Activated CD4-positive, alpha-beta T cell treated with anti-CD3 and anti-CD28 coated beads, Interleukin-2, amount 50 U/mL, for 16 hours (primary cell): ENCODE data around the gene CD276.
"Not testable (repeated sequence)": the region's sequence is repeated elsewhere in the genome, so short reads cannot be mapped to it uniquely, and the experiment has no call there.

Experiments
- DNase-seq: peaks from one replicate; pipeline ENCODE4 v3.0.0-alpha.2; 2020

Gene CD276

DNA sequence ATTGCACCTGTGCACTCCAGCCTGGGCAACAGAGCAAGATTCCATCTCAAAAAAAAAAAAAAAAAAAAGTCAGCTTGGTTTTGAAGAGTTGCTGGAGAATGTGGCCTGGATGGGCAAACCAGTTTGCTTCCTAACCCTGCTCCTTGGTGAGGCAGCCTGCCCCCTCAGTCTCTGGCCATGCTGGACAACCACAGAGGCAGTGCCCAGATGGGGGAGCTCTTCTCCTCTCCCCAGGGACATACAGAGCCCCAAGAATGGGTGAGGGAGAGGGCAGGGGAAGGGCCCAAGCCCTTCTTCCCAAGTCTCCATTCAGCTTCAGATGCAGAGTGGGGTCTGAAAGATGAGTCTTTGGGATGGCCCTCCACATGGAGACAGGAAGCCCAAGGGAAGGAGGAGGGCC, 27.9 kb downstream of the CD276 start:
- DNase-seq, result no peak

DNA sequence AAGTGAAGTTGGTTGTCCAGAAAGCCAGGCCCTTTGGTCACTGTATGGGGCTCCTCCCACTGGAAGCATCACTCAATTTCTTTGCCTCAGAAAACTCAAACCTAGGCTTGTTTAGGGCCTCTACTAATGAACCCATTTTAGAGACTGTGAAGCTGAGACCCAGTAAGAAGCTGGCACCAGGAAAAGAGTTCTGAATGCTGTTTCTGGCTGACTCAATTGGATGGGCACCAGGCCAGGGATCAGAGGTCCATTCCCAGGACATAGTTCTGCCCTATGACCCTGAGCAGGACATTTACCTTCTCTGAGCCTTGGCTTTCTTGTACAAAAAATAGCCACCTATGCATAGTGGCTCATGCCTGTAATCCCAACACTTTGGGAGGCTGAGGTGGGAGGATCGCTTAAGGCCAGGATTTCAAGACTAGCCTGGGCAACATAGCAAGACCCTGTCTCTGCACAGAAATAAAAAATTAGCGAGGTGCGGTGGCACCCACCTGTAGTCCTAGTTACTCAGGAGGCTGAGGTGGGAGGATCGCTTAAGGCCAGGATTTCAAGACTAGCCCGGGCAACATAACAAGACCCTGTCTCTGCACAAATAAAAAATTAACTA, 30.6 kb downstream of the CD276 start:
- no peak for DNase-seq

DNA sequence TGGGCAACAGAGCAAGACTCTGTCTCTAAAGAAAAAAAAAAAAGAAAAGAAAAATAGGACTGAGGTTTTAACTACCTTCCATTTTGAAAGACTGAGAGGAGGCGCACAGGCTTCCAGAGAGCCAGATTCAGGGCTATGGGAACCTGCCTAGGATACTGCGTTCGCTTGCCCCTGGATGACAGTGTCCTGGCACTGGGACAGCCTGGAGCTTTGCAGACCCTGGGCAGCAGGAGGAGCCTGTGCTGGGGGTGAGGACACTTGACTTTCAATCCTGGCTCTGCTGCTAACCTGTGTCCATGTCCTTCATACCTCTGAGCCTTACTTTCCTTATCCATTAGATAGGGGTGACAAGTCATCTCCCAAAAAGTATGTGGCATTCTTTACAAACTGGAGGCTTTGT, 31.2 kb downstream of the CD276 start:
- DNase-seq, result no peak

DNA sequence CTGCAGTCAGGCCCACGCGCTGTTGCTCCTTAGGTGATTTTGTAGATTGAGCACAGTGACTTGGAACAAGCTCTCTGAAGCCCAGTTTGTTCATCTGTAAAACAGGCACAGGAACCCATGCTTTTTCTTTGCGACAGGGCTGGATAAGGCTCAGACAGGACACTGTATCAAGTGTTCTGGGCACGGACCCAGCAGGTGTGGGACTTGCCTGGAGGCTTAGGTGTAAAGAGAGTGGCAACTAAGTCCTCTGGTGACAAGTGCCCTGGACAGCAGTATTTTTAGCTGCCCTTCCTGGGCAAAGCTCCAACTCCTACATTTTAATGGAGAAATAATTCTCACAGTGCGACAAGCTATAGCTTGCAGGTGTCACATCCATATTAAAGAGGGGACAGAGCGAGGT, 32.2 kb downstream of the CD276 start:
- no peak for DNase-seq

DNA sequence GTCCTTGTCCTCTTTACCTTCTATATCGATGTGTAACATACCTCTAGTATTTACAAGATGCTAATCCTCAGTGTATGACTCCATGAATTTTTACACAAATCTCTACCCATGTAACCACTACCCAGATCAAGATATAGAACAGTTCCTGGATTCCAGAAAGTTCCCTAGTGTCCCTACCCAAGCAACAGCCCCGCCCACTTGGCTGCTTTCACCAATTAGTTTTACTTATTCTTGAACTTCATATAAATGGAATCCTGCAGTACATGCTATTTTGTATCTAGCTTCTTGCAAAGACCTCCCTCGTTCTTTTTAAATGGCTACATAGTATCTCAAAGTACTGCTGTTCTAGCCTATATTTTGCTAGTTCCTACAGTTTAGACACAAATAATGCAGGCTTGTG, 33.0 kb downstream of the CD276 start:
- no peak for DNase-seq

DNA sequence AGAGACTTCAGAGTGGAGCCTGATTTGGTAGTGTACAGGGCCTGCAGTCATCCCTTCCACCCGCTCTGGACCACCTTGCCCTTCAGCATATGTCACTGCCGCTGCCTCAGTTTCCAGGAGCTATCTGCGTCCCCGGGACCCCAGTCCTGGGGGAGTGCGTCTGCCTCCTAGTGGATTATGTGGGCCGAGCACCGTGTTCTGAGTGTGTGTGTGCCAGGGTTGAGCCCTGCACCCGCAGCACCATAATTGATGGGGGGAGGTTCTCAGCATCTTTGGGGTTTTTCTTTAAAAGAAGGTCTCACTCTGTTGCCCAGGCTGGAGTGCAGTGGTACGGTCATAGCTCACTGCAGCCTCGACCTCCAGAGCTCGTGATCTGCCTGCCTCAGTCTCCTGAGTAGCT, 33.6 kb downstream of the CD276 start:
- no peak for DNase-seq

DNA sequence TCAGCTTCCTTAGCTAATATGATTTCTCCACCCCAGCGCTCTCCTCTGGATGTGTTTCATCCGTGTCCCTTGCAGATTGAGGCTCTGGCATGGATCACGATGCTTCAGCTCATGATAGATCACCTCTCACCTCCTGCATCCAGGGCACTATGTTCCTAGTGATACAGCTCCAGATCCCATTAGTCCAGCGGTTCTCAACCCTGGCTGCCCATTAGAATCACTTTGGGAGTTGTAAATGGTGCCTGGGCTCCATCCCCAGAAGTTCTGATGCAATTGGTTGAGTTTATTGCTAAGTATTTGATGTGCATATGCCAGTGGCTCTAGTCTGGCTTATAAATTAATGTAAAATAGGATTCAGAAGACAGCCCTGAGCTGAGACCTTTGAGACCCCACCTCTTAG, 34.5 kb downstream of the CD276 start:
- DNase-seq, result no peak

DNA sequence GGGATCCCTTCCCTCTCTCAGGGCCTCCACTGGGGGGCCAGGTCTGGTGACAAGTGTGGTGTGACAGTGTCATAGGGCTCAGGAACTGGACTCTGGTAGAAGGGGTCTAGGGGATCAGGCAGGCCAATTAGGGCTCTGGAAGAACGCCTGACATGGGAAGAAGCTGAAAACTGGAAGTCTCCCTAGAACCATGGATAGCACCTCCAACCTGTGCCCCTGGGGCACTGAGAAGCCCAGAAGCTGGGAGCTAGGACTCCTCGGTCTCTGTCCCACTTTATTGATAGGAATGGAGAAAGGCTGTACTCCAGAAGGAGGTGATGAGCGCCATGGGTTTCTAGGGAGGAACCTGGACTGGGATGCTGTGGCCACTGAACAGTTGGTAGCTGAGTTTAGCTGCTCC, 38.2 kb downstream of the CD276 start:
- DNase-seq, result no peak

DNA sequence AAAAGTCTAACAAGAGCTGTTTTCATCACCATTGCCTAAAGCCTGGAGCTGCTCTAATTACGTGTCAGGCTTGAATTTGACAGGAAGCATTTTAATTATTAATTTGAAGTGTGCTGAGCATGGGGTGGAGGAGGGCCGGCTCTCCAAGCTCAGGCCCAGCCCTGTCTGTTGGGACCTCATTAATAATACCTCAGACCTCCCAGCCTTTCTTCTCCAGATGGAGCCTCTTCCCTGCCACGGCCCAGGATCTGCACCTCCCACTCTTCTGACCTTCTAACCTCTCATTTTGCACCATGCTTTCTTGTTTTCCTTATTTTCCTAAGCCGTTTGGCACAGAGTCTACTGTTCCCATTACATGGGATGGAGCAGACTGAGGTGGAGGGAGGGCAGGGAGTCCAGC, 39.0 kb downstream of the CD276 start:
- DNase-seq, result no peak

DNA sequence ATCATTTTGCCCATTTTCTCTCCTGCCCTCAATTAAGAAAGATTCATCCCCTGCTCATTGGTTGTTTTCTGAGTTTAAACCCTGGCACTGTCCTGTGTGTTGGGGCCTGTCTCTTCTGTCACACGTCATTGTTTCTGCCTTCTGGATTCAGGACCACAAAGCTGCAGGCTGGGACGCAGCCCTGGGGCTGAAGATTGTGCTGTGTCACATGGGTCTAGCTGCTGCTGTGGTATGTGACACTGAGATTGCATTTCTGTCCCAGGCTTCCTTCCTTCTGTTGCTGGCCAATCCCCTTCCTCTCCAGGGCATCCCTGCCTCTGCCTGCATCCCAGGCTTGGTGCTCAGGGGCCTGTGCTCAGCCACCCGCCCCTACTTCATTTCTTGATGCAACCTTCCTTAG, 40.0 kb downstream of the CD276 start:
- DNase-seq, result no peak

DNA sequence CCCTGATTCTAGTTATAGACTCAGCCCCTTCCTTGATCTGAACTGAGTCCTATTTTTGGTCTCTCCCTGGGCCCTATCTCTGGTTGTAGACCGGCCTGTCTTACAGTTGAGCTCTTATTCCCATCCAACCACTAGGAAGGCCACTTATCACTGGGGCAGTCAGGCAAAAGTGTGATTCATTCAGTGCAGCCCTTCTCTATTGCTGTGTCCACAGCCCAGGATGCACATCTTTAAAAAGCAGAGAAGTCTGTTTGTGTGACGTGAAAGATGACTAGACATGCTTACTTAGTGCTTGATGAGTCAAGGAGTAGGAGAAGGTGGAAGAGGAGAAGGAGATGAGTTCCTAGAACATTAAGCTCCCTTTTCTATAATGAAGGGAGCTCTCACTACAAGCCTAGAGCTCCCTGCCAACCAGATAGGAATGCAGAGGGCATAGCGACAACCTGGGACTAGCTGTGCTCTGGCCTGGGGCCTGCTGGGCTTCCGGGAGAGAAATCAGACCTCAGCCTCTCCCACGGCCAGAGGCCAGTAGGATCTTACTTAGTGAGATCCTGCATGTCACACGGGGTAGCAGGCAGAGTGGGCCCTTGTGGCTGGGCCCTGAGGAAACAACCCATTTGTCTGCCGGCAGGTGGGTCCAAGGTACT, 43.3 kb downstream of the CD276 start:
- no peak for DNase-seq

DNA sequence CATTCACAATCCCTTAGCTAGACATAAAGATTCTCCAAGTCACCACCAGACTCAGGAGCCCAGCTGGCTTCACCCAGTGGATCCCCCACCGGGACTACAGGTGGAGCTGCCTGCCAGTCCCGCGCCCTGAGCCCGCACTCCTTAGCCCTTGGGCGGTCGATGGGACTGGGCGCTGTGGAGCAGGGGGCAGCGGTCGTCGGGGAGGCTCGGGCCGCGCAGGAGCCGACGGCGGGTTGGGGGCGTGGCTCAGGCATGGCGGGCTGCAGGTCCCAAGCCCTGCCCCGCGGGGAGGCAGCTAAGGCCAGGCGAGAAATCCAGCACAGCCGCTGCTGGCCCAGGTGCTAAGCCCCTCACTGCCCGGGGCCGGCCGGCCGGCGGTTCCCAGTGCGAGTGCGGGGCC, 47.9 kb downstream of the CD276 start:
- not testable (repeated sequence) for DNase-seq

DNA sequence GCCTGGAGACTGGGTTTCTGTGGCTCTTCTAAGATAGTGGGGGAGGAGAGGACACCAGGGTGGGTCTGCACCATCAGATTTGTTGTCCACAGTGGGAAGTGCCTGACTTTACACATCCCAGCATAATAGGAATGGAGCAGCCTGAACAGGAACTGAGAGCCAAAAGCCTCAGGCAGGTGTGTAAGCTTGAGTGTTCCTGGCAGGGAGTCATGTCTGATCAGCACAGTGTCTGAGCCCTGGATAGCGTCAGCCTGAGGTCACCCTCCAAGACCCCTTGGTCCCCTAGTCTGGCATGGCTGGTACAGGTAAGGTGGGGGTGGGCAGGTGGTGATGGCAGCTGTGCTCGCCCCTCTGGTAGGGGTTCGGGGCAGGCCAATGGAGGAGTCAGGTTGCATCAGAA, 48.7 kb downstream of the CD276 start:
- DNase-seq, result no peak

DNA sequence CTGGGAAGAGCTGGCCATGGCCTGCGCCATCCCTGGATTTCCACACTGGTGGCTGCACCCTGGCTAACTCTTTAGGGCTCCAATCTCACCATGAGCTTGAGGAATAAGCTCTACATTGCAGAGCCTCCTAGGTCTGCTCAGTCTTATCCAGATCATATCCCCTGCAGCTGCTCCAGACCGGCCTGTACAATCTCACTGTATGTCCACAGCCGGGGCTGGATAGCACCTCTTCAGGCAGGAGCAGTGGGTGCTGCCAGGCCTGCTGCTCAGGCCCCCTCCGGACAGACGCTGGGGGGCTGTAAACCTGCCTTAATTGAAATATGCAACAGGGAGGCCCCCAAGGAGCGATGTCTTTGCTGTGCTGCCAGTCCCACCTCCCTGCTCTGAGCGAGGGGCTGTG, 53.4 kb downstream of the CD276 start:
- DNase-seq, result no peak

DNA sequence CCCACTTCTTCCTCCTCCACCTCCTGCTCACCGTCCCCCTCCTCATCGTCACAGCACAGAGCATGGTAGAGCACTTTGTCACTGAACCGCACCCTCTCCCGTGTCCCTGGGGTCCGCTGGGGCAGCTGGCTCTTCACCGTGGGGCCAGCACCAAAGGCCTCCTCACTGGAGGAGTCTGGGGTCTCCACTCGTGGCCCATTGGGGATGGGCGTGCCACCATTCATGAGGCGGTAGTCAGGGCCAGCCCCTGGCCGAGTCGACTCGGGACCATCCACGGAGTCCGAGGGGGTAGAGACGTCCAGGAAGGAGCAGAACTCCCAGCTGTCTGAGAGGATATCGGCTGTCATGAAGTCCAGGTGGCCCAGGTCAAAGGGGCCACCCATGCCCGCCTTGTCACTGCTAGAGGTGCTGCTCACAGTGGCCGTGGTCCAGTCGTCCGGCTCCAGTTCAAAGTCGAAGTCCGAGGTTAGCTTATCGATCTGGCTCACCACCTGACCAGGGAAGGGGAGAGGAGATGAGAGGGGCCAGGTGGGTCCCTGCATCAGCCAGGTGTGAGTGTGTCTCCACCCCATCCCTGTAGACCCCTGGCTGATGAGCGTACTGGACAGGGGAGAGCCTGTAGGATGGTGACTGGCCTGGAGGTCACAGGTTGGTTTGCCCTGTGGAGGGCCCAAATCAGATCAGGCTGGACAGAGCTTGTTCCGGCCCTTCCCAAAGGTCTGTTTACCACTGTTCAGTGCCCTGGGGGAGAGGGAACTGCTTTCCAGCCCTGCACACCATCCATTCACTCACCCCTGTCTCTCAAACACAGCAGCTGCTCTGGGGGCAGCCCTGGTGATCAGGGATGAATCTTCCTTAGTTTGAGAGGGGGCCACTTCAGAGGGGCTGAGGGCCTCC, 56.2 kb downstream of the CD276 start:
- DNase-seq, result no peak

DNA sequence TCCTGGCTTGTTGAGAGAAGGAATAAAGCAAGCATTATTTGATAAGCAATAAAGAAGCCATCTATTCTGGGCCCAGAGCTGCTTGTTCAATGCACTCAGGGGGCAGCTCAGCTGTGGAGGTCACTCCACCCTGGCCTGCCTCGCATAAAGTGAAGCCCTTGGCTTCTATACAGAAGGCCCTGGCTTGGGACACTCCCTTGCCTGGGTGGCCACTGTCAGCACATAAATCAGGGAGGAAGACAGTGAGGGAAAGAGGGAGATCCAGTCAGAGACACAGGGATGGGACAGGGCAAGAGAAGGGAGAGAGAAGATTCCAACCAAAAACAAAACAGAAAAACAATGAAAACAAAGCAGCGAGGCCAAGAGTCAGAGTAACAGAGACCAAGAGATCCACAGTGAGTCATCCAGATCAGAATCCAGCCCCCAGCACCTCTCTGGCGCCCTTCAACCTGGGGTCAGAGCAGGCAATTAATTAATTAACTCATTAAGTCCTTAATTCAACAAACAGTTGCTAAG, 57.2 kb downstream of the CD276 start:
- no peak for DNase-seq

DNA sequence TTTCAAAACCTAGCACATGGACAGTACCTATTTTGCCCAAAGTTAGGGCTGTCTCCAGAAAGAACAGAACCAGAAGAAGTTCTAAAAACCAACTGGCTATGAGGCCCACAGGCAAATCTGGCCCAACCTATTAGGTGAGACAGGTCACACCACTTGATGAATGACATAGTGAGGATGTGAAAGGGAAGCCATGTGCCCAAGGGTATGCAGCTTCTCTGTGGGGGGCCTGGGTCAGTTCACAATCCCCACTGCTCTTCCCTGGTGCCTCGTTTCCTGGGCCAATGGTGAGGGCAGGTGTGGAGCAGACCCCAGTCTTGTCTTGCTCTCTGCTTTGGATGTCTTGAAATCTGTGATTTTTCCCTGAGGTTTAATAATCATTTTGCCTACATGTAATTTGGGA, 60.1 kb downstream of the CD276 start:
- no peak for DNase-seq

DNA sequence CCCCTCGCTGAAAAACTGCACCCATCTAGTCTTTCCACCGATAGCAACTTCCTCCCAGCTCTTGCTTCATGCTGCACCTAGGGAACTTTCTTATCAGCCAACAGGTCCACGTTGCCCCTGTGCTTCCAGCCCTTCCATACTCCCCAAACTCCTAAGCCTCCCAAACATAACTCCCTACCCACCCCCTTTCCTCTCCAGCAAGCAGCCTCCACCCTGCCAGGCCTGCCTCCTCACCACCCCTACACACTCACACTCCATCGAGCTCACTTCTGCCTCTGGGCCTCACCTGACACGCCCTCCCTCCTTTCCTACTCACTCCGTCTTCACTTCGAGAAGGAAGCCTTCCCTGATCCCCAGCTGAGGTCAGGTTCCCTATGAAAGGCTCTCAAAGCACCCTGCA, 60.9 kb downstream of the CD276 start:
- DNase-seq, result no peak

DNA sequence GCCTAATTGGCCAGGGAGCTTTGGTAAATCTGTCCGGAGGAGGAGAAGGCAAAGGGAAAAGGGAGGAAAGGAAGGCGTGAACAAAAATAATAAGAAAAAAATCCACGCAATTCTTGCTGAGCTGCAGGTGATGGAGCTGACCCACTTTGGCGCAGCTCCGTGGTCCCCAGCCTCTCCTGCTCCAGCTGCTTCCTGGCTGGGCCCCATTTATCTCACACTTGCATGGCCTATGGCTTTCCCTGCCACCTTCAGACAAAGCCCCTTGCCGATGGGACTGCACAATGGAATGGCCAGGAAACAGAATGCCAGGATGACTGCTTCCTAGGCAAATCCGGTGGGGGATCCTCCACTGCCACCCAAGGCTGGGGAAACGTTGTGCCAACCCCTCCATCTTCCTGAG, 62.1 kb downstream of the CD276 start:
- no peak for DNase-seq

DNA sequence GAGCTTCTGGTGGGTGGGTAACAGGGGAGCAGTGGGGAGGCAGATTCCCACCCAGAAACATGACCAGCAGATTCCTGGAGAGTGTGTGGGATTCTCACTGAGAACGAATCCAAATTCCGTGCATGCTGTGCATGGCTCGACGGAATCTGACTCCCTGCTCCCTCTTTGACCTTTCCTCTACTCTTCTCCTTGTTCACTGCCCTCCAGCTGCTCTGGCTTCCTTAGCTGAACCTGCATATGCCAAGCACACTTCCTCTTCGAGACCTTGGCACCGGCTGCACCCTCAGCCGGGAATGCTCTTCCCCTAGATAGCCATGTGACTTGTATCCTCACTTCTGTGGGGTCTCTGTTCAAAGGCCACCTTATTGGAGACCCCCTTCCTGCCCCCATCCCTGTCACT, 62.7 kb downstream of the CD276 start:
- no peak for DNase-seq

DNA sequence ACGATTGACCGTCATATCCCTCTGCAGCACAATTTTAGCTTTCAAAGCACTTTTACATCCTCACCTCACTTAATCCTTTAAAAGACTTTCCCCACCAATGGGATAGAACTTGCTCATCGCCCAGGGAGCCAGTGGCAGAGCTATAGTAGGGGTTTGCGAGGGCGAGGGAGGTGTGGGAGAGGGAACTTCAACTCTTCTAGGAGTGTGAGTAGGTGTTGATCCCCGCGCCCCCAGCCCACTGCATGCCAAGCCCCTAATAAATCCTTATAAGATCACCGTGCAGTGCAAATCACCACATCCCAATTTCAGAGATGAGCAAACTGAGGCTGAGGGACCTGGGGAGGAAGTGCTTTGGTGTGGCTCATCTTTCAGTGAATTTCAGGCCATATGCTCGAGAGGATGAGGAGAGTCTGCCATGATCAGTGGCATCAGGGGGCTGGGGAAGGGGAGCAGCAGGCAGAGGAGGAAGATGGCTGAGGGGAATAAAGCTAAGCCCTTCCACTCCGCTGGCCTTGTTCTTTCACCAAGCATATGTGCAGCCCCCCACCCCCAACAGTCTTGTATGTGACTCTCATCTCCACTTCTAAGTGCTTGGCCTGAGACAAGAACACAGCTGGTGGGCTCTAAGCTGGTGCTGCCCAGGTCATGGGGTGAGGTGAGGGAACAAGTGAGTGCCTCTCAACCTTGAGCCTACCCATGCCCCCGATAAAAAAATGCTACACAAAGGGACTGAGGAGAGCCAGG, 63.8 kb downstream of the CD276 start:
- DNase-seq, result no peak

DNA sequence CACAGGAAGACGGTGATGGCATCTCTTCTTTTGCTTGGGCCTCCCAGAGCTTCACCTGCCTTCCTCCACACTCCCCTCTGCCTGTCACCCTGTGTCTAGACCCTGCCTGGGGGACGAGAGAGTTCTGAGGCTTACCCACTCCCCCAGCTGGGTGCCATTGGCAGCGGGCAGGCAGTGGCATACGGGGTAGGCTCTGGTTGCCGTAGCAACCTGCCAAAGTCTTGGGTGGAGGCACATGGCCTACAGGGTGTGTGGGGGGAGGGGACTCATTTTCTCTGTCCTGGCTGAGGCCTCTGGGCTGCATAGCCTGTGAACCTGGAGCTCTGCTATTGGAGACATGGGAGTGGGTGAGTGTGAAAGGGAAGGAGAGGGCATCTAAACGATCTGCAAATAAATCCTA, 64.5 kb downstream of the CD276 start:
- no peak for DNase-seq

DNA sequence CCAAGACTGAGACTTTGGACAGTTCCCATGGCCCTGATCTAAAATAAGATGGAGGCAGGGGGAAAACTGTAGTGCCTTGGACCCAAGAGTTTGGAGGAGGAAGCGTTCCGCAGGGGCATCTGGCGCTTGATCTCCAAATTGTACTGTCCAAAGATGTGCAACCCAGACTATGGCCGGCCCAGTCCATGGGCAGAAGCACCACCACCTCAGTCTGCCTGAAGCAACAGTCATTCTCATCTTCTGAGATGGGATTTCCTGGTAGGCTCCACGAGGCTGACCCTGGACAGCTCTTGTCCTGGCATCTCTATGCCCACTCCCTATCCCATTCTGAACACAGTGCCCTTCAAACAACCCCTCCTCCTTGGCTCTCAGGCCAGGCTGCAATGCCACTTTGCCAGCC, 65.3 kb downstream of the CD276 start:
- DNase-seq, result no peak
